GDM1 (cell line): ENCODE results near the gene TRIM61.
"Not testable (repeated sequence)": the region's sequence is repeated elsewhere in the genome, so short reads cannot be mapped to it uniquely, and the experiment has no call there.

Experiments
- DNase-seq: peaks from one replicate; lab custom pipeline; 2025; lab: John Stamatoyannopoulos, UW

Gene TRIM61

DNA sequence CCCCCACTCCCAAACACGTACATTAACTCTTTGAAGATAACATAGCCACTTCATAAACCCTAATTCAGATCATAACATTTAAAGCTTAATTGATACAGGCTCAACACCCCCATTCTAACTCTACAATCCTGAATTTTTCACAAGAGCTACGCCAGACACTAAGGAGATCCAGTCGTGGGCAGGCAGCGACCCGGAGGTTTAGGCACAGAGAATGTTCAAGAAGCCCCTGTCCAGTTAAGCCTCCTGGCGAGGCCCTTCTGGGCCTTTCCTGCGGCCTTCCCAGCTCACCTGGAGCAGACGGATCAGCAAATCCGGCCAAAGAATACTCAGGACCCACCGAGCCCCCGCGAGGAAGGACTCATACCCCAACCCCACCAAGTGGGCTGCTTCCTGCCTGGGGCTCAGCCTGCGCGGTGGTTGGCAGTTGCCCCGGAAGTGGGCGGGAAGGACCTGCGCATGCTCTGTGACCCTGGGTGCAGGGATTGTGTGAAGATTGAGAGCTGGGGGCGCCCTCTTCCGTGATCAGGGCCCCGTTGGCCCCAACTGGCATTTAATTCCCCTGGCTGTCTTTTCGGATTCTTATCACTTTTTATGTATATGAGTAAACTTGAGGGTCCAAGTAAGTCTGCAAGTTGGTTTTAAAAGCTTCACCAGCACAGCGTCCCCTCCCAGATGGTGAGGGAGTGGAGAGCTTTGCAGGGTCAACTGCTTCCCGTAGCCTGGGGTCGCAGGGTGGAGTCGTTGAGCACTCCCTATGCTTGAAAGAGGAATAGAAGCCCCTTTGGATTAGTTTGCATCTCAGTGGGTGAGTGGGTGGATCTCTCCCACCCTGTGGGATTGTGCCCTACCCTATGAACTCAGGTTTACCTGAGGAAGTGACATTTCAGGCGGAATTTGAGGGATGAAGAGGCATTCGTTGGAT is at the start of gene TRIM61:
Gene TRIM61, minus strand, starts transcription at position 415 of the 922 bp plus-strand sequence. CDS start 7,655 bp downstream, outside the sequence.
- DNase-seq, result no peak

DNA sequence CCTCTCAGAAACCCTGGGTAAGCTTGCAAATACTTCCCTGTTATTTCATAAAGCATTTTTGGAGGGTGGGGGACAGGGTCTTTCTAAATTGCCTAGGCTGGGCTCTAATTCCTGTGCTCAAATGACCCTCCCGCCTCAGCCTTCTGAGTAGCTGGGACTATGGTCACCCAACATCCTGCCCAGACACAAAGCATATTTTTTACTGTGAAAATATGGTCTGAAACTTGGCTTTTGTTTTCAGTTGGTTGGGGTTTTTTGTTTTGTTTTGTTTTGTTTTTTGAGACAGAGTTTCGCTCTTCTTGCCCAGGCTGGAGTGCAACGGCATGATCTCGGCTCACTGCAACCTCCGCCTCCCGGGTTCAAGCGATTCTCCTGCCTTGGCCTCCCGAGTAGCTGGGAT is 48.3 kb upstream of the TRIM61 start:
- not testable (repeated sequence) for DNase-seq

- DNase-seq, result not testable (repeated sequence)
Observed at GRCh38 chr4:165019995-165020394, 42.5 kb upstream of the TRIM61 start.

- no peak for DNase-seq
Observed at GRCh38 chr4:165016971-165017370, 39.5 kb upstream of the TRIM61 start.

- DNase-seq, result no peak
Observed at GRCh38 chr4:165013691-165014090, 36.2 kb upstream of the TRIM61 start.

GRCh38 chr4:165011403-165011802 is 33.9 kb upstream of the TRIM61 start:
- no peak for DNase-seq

DNA sequence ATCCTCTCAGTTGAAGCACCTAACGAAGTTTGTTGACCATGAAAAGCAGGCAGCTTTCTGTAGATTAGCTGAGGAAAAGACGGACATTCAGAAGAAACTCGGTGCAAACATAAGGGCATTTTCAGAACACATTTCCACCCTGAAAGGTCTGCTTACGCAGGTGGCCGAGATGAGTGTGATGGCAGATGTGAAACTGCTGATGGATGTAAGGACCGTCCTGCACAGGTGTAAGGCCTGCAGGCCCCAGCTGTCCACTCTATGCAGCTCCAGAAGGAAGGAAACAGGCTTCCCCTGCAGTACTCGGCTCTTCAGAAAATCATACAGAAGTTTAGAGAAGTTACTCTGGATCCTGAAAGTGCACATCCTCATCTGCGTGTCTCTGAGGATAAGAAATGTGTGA is 33.5 kb upstream of the TRIM61 start:
- DNase-seq, result no peak

DNA sequence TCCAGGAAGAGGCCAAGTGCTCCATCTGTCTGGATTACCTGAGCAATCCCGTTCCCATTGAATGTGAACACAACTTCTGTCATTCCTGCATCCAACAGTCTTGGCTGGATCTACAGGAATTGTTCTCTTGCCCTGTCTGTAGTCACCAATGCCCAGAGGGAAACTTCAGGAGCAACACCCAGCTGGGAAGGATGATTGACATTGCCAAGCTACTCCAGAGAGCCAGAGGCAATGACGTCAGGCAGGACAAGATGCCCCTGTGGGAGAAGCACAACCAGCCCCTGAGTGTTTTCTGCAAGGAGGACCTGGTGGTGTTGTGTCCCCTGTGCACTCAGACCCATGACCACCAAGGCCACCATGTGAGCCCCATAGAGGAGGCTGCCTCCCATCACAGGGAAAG is 33.0 kb upstream of the TRIM61 start:
- DNase-seq, result no peak

- no peak for DNase-seq
Observed at GRCh38 chr4:165009493-165010227, 32.2 kb upstream of the TRIM61 start.

GRCh38 chr4:165006886-165007285 is 29.4 kb upstream of the TRIM61 start:
- no peak for DNase-seq

GRCh38 chr4:165006456-165006855 is 29.0 kb upstream of the TRIM61 start:
- no peak for DNase-seq

DNA sequence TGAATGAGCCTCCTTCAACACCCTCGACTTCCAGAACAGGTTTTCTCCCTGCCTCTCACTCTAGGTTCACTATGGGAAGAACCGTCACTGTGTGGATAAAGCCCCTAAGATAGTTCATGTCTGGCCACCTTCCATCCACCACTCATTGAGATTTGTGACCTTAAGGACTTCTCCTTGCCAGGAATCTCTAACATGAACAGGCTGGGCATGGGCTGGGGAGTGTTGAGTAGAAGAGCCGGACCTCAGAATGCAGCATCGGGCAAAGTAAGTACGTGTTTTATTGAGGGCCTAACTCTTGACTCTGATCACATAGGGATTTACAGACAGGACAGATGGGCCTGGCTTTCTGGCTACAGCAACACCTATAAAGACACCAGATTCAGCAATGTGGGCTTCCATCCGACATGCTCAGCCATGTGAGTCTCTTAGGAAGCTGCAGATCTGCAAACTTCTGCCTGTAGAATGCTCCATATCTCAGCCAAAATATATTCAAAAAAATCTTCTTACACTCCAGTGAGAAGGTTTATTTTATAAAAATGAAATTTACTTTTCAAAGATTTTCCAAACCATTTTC is 28.0 kb upstream of the TRIM61 start:
- DNase-seq, result no peak

- not testable (repeated sequence) for DNase-seq
Observed at GRCh38 chr4:165001957-165002356, 24.5 kb upstream of the TRIM61 start.

GRCh38 chr4:164998526-164999080 is 21.1 kb upstream of the TRIM61 start:
- DNase-seq, result not testable (repeated sequence)

GRCh38 chr4:164997941-164998340 is 20.5 kb upstream of the TRIM61 start:
- DNase-seq, result no peak

DNA sequence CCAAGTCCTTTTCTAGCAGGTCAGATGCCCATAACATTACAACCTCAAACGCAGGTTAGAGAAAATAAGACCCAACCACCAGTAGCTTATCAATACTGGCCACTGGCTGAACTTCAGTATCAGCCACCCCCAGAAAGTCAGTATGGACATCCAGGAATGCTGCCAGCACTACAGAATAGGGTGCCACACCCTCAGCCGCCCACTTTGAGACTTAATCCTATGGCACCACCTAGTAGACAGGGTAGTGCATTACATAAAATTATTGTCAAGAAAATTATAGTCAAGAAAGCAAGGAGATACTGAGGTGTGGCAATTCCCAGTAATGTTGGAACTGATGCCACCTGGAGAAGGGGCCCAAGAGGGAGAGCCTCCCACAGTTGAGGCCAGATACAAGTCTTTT is 19.9 kb upstream of the TRIM61 start:
- no peak for DNase-seq

GRCh38 chr4:164996123-164996522 is 18.7 kb upstream of the TRIM61 start:
- not testable (repeated sequence) for DNase-seq

DNA sequence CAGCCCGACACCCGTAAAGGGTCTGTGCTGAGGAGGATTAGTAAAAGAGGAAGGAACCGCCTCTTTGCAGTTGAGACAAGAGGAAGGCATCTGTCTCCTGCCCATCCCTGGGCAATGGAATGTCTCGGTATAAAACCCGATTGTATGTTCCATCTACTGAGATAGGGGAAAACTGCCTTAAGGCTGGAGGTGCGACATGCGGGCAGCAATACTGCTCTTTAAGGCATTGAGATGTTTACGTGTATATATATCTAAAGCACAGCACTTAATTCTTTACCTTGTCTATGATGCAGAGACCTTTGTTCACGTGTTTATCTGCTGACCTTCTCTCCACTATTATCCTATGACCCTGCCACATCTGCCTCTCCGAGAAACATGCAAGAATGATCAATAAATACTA is 13.3 kb upstream of the TRIM61 start:
- not testable (repeated sequence) for DNase-seq

DNA sequence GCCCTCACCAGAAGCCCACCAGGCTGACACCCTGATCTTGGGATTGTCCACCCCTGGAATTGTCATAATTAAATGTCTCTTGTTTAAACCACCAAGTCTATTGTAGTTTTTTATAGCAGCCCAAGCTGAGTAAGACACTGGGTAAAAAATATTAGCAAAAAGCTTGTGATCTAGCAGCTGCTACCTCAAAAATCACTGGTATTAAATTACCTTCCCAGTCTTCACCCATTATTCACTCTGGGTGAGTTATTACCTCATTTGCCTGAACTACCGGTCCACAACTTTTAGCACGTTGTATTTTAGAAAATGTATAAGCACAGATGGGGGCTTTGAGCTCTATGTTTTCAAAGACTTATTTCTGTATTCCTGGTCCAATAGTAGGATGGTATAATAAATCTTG is 12.0 kb upstream of the TRIM61 start:
- no peak for DNase-seq

DNA sequence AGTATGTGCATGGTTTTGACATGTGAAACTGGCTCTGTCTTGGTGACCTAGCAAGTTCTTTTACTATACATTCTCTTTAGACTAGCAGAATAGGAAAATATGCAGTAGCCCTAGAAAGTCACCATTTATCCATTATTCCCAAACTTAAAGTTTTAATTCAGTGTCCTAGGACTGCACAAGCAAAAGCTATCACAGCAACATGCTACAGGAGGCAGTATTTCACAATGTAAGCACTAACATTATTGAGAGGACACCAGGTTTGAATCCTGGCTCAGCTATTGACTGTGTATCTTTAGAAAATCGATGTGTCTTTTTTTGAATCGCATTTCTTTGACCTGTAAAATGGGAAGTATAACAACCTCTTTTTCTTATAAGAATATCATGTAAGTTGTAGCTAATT is 5.5 kb downstream of the TRIM61 start:
- not testable (repeated sequence) for DNase-seq

DNA sequence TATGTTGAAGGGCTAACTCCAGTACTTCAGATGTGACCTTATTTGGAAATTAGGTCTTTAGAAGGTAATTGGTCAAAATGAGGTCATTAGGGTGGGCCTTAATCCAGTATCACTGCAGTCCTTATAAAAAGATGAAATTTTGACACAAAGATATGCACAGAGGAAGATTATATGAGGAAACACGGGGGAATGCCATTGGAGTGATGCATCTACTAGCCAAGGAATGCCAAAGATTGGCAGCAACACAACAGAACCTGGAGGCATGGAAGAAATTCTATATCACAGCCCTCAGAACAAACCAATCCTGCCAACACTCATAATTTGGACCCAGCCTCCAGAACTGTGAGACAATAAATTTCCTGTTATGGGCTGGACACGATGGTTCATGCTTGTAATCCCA is 17.6 kb downstream of the TRIM61 start:
- DNase-seq, result no peak

GRCh38 chr4:164959421-164959820 is 18.0 kb downstream of the TRIM61 start:
- not testable (repeated sequence) for DNase-seq
